Activated CD8-positive, alpha-beta memory T cell treated with anti-CD3 and anti-CD28 coated beads, Interleukin-2, amount 50 U/mL, for 24 hours (primary cell): Measurements from ENCODE around the gene ABCA1.
"Not testable (repeated sequence)": the region's sequence is repeated elsewhere in the genome, so short reads cannot be mapped to it uniquely, and the experiment has no call there.

Experiments used
- DNase-seq: peaks from one replicate; pipeline ENCODE4 v3.0.0-alpha.2; 2020; ENCODE audit errors: extremely low read depth

Gene ABCA1, protein sequence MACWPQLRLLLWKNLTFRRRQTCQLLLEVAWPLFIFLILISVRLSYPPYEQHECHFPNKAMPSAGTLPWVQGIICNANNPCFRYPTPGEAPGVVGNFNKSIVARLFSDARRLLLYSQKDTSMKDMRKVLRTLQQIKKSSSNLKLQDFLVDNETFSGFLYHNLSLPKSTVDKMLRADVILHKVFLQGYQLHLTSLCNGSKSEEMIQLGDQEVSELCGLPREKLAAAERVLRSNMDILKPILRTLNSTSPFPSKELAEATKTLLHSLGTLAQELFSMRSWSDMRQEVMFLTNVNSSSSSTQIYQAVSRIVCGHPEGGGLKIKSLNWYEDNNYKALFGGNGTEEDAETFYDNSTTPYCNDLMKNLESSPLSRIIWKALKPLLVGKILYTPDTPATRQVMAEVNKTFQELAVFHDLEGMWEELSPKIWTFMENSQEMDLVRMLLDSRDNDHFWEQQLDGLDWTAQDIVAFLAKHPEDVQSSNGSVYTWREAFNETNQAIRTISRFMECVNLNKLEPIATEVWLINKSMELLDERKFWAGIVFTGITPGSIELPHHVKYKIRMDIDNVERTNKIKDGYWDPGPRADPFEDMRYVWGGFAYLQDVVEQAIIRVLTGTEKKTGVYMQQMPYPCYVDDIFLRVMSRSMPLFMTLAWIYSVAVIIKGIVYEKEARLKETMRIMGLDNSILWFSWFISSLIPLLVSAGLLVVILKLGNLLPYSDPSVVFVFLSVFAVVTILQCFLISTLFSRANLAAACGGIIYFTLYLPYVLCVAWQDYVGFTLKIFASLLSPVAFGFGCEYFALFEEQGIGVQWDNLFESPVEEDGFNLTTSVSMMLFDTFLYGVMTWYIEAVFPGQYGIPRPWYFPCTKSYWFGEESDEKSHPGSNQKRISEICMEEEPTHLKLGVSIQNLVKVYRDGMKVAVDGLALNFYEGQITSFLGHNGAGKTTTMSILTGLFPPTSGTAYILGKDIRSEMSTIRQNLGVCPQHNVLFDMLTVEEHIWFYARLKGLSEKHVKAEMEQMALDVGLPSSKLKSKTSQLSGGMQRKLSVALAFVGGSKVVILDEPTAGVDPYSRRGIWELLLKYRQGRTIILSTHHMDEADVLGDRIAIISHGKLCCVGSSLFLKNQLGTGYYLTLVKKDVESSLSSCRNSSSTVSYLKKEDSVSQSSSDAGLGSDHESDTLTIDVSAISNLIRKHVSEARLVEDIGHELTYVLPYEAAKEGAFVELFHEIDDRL (N-terminal part only)

DNA sequence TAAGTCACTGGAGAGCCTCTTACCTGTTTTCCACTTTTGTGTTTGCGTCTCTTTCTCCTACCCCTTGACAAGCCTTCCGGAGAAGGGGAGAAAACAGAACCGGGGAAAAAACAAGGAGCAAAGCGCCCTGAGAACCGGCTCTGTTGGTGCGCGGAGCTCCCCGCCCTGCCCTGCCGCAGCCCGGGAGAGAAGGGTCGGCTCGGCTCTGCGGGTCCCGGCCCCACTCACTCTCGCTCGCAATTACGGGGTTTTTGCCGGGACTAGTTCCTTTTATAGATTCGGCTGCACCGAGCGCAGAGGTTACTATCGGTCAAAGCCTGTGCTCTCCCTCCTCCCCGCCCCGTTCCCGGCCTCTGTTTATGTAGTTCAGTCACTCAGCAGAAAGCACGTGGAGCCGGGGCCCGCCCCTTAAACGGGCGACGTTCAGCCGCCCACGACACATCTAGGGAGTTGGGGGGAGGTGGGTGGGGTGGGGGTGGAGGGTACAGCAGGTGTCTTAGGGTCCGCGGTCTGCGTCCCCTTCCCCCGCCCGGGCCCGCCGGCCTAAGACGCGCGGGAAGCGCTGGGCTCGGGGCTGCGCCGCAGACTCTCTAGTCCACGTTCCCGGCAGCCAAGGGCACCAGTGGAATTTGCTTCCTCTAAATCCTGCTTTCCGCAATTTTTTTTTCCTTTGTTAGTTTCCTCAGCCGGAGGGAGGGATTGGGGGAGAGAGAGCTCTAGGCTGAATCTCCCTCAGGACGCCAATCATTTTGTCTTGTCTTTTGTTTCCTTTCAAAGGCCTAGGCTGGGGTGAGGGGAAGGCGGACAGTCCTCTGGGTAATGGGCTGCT is at the start of gene ABCA1:
ABCA1 (minus strand) TSS at position 244 of the 829 bp plus-strand sequence. CDS start 24,476 bp downstream, outside the sequence.
- peak; percentile 39 for DNase-seq

DNA sequence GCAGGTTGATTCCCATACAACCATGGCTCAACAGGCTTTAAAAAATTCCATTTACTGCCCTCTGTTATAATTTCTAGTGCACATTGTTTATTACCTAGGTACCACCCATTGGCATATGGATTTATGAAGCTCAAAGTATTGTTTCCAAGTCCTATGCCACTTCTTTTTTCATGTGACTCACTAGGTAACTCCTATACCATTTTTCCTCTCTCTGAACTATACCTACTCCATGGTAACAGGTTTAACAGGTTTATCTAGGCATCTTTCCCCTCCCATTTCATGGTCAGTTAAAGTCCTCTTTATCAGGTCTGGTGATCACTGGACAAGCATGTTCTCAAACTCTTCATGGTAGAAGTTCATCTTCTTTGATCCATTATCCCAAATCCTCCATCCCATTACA is 49.6 kb upstream of the ABCA1 start:
- DNase-seq: no peak

DNA sequence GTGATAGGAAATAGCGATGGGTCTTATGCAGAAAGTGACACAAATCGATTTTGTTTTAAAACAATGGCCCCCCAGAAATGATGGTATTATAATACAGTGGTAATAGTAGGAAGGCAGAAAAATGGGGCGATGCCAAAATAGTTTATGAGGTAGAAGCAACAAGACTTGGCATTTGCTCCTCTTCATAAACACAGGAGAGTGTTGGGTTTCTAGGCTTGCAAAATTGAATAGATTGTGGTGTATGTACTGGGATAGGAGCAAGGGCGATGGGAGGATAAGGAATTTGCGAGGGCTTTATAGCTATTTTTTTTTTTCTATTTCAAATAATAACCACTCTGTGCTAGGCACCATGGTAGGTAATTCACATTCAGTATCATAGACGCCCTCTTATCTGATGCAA is 49.2 kb upstream of the ABCA1 start:
- DNase-seq: no peak

DNA sequence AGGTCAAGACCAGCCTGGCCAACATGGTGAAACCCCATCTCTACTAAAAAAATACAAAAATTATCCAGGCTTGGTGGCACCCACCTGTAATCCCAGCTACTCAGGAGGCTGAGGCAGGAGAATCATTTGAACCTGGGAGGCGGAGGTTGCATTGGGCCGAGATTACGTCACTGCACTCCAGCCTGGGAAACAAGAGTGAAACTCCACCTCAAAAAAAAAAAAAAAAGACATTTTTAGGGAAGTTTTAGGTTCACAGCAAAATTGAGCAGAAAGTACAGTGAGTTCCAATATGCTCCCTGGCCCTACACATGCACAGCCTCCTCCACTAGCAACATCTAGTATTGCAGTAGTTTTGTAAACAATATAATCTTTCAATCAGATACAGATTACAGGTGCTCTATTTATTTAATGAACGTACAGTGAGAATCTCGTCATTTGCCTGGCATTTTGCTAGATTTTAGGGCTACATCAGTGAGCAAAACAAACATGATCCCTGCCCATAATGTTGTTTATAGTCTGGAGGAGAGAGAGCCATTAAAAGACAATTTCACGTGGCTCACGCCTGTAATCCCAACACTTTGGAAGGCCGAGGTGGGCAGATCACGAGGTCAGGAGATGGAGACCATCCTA is 48.1 kb upstream of the ABCA1 start:
- not testable (repeated sequence) for DNase-seq

DNA sequence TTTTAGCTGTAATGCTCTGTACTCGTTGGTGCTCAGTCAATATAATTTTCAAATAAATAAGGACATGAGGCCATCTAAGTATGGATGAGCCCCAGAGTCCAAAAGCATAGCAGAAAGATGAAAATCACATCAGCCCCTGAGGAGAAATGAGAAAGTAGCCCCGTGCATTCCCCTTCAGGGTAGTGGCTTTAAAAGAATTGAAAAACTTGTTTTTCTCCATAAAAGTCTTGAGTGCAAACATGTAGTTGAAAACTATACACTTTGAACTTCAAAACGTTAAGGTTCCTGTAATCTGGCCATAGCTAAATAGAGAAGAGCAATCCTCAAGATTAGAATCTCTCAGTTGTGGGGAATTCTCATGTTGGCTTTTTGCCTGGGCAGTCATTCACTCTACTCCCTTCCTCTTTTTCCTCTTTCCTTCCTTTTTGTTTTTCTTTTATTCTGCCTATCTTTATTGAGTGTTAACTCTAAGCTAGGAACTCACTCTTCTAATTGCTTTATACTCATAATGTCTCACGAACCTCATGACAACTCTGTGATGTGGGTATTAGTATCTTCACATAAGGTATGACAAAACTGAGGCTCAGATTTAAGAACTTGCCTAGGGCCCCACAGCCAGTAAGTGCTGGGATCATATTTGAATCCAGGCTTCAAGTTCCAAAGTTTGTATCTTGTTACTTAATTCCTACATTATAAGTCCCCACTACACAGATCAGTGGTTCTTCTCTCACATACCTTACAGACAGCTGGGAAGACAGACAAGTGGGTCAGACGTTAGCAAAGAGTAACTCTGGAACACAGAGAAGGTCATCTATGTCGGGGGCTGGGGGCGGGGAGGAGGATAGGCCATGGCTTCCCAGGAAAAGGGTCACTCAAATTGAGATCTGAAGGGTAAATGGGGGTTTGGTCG is 46.4 kb upstream of the ABCA1 start:
- DNase-seq: no peak

DNA sequence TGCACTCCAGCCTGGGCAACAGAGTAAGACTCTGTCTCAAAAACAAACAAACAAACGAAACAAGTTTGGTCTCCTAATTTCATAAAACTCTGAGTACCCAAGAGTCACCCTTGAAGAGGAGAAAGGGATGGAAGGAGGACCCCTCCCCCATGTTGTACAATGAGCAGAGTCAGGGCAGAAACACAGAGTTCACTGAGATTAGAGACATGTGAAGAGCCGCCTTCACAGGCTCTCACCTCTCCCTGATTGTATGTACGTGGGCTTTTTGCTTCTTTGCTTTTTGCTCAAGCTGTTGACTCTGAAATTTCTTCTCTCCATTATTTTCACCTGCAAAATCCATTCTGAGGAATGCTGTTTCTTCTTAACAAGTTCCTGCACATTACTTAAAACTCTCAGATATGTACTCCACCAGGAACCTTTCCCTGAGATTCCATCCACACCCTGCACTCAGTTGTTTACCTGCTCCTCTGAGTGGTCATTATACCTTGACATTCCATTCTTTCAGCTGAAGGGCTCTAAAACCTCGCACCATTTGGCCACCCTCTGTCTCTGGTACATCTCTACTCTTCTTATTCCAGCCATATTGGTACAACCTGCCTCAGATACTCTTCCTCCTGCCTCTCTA is 44.4 kb upstream of the ABCA1 start:
- DNase-seq: no peak

DNA sequence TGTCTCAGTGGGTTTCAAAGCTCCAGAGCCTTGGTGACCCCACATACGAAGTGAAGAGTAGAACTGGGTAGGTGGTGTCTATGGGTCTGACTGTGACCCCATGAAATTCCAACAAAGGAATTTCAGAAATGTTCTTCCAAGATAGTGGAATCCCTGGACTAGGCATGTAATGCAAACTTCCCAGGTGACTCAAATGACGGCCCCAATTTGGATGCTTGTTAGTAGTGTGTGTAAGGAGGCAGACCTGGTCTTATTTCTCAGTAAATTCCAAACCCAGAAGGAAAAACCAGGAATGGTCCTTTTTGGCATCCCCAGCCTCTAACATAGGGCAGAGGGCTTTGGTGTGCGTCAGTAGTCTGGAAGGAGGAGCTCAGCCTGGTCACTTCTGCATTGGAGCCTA is 43.6 kb upstream of the ABCA1 start:
- no peak for DNase-seq

DNA sequence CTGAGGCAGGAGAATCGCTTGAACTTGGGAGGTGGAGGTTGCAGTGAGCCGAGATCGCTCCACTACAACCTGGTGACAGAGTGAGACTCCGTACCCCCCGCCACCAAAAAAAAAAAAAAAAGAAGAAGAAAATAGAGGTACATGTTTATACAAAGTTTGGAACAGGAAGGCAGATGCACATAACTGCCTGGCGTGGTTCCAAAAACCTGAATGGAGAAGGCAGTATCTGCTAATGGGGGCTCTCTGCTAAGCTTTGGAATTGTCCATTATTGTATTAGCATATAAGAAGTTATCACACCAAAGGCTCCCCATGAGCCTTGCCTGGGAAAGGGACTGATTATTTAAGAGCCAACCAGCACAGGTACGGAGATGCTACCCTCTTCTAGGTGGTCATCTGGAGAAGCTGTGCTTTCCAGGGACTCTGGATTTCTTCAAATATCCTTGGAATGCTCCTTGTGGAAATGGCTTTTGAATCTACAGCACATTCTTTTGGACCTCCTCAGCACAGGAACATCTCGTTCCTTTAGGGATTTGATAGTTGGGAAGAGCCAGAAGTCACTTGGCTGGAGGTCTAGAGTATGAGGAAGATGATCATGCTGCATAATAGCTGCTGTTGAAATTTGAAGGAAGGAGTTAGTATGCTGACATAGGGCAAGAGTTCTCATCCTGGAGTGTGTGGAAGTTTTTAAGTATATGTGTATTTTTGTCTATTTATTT is 42.5 kb upstream of the ABCA1 start:
- no peak for DNase-seq

DNA sequence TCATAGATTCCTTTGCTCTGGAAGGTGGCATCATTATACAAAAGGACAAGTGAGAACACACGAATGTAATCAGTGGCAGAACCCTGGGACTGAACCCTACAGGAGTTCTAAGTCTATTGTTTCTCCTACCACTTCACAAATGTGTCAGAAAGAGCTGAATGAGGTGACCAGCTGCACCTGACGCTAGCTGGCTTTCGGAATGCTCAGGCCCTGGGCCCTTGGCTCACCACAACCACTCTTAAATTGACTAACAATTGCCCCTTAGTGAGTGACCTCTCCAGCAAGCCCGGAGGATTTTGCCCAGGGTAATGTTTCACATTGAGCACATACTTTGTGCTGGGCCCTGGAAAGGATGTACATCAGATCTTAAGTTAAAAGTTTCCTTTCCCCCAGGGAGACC is 41.2 kb upstream of the ABCA1 start:
- no peak for DNase-seq

DNA sequence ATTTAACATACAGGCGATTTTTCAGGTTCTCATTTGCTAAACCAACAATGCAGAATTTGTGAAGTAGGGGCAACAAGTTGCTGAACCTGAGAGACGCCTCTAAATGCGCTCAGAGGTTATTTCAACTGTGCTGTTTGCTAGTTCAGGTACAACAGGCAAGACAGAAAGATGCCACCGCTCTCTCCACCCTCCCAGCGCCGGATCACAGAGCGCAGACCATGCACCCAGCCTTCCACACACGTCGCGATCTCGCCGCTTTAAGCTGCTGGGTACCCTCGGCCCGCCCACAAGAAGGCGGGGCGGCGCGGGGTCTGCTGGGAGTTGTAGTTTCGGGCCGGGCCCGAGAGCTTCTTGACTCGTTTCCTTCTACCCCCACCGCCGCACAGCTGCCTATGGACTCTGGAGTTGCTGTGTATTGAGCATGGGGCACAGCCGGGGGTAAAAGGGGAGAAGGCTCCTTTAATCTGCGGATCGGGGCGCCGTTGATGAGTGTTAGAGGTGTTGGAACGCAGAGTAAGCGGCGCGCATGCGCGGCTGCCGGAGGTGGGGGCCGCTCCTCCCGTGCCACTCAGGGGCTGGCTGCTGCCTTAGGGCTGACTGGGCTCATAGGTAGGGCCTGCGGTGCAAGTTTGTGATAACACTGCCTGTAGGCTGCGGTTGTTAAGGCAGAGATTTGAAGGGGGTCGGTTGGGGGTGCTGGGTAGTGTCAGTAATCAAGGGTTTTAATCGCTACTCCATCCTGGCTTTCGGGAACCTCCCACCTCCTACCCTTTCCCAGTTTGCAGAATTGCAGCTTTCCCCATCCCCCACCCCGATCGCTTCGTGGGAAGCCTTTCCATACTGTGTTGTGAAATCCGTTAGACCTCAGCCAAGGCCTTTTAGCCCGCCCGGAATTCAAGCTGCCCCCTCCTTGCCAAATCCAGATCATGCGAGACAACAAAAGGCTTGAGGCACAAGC is 40.3 kb upstream of the ABCA1 start:
- DNase-seq: peak; percentile 60

DNA sequence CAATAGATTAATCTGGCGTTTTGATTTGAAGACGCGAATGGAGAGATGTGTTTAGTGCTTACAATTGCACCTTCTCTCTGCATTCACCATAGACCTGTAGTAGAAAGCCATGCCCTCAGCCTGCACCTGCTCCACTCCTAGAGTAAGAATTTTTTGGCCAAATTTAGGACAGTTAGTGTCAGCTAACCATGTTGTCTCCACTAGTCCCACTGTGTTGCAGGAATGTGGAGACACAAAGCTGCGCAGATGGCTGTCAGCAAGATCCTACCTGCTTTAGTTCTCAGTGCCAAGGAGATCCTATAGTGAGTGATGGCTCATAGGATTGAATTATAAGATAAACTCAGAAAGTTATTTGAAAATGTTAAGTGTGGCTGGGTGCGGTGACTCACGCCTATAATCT is 35.1 kb upstream of the ABCA1 start:
- DNase-seq: no peak

DNA sequence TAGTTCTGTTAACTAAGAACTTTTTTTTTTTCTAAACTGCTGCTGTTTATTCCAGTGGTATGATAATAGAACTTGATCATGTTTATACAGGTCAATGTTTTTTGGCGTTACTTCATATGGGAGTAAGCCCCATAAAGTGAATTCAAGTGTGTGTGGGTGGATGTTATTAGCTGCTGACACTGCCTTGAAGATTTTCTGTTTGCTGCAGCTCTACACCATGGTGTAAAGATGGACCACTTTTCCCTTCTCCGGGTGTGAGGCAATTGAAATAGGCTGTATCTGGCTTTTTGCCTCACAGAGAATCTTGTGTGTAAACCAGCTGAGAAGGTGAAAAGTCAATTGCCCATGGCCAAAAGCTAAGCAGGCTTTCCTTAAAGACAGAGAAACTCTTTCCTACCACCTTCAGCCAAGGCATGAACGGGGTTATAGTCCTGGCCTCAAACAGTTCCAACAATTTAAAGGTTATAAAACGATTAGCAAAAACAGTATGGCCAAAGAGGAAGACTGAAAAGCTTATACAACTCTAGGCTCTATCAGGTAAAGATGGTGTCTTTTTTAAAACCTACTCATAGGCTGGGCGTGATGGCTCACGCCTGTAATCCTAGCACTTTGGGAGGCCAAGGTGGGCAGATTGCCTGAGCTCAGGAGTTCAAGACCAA is 33.9 kb upstream of the ABCA1 start:
- no peak for DNase-seq

DNA sequence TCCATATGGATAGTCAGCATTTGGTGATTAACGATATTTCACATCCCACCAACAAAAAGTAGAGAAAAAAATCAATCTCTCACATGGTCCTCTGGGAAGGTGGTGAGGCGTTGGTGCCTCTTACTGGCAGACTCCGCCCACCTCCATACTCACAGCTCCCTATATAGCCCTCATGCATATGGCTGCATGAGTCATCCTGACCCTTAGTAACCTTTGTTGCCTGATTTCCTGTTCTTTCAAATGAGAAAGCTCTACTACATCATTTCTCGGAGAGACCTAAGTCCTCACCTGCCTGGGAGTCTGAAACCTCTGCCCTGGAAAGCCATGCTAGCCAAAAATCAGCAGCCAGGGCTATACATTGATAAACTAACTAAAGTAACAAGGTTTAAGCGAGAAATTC is 33.3 kb upstream of the ABCA1 start:
- DNase-seq: peak; percentile 8

DNA sequence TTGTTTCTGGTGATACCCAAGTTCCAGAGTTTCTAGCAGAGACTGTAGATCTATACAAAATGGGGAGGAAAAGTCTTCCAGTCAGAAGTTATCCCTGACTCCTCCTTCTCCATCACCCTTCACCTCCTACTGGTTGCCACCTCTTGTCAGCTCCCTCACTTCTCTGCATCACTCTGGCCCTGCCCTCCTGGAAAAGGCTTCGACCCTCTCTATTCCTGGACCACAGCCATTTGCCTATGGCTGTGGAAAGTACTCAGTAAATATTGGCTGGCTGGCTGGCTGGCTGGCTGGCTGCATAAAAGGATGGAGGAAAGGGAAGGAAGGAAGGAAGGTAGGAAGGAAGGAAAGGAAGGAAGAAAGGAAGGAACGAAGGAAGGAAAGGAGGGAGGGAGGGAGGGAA is 32.7 kb upstream of the ABCA1 start:
- DNase-seq: no peak

DNA sequence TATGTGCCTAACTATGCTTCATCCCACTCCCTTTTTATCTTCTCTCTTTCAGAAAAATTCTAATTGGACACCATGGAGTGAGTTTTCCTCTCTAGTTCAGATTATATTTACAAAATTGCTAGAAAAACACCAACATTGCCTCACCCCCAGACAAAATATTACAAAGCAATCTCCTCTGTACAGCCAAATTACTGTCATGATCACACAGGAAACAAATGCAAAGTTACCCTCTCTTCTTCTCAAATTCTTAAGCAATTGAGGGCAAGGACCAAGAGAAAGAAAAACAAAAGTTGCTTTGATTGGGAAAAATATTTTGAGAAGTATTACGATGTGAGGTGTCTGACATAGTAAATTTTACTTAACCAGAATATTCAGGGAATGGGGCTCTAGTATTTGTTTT is 30.8 kb upstream of the ABCA1 start:
- DNase-seq: no peak

DNA sequence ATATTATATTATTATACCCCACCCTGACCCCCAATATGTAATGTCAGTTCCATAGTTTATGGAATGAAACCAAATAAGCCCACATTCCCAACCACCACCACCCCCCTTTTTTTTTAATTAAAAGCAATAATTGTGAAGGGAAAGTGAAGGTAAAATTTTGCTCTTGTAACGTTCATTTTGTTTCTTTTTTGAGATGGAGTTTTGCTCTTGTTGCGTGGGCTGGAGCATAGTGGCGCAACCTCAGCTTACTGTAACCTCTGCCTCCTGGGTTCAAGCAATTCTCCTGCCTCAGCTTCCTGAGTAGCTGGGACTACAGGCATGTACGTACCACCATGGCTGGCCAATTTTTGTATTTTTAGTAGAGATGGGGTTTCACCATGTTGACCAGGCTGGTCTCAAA is 30.1 kb upstream of the ABCA1 start:
- DNase-seq: not testable (repeated sequence)

DNA sequence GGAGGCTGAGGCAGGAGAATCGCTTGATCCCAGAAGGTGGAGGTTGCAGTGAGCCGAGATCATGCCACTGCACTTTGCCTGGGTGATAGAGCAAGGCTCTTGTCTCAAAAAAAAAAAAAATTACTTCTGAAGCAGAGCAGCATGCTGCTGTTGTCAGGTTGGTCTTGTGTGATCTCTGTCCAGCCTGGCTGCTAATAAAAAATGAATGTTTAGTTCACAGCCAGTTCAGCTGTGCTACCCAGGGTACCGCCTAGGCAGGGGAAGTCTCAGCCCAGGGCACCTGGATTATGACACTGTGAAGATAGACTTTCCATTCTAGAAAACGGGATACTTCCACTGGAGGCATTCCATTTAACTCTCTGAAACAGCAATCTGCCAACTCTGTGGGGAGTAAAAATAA is 23.5 kb upstream of the ABCA1 start:
- no peak for DNase-seq
